ENCODE measurements around the gene ZMYND10.

- TF ChIP-seq, protein P1, sequence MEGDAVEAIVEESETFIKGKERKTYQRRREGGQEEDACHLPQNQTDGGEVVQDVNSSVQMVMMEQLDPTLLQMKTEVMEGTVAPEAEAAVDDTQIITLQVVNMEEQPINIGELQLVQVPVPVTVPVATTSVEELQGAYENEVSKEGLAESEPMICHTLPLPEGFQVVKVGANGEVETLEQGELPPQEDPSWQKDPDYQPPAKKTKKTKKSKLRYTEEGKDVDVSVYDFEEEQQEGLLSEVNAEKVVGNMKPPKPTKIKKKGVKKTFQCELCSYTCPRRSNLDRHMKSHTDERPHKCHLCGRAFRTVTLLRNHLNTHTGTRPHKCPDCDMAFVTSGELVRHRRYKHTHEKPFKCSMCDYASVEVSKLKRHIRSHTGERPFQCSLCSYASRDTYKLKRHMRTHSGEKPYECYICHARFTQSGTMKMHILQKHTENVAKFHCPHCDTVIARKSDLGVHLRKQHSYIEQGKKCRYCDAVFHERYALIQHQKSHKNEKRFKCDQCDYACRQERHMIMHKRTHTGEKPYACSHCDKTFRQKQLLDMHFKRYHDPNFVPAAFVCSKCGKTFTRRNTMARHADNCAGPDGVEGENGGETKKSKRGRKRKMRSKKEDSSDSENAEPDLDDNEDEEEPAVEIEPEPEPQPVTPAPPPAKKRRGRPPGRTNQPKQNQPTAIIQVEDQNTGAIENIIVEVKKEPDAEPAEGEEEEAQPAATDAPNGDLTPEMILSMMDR (IDR thresholded peaks at IDR 0.05; ENCODE audit: insufficient read depth, low read depth, low read length), result no peak
- no peak for TF ChIP-seq EZH2 (IDR thresholded peaks at IDR 0.05; ENCODE audit: insufficient read depth, low read length)
These were observed 27.9 kb upstream of the ZMYND10 start for GRCh38 chr3:50373146-50374051.

All from astrocyte (in vitro differentiated cells and primary cell).